Motor neuron (in vitro differentiated cells): Measurements from ENCODE around the gene MYADML2. TPM values are rescaled to one million over a fixed set of nuclear protein-coding genes. Genes with fewer than 3 reads are reported as not detected.
"Not testable (repeated sequence)": the region's sequence is repeated elsewhere in the genome, so short reads cannot be mapped to it uniquely, and the experiment has no call there.

ENCODE experiments used
- ATAC-seq, 8 experiments: fragments of 200-7000 bp; cut with Tn5 transposase; replicated peaks in 6 of 8; 2 replicates each; pipeline ENCODE4 v1.8.0; 2021; ENCODE audit warnings: mild to moderate bottlenecking in 8 of 8, moderate library complexity in 8 of 8
- H3K27ac ChIP-seq, 2 donors: fragments of 250-450 bp; sonication (Bioruptor Pico); 2 replicates each; pipeline ENCODE4 v1.9.0; 2021; ENCODE audit warnings: antibody characterized with exemption in 2 of 2, mild to moderate bottlenecking in 2 of 2, moderate library complexity in 1 of 2
- H3K4me1 ChIP-seq, 2 donors: fragments of 250-450 bp; sonication (Bioruptor Pico); replicated peaks in 1 of 2; 2 replicates each; pipeline ENCODE4 v1.6.1; 2021; ENCODE audit warnings: antibody characterized with exemption in 2 of 2, mild to moderate bottlenecking in 2 of 2, moderate library complexity in 1 of 2
- H3K4me3 ChIP-seq, 5 donors: fragments of 250-450 bp; sonication (Bioruptor Pico); 2 replicates each; pipeline ENCODE4 v1.9.0; 2021; ENCODE audit warnings: antibody characterized with exemption in 5 of 5, mild to moderate bottlenecking in 5 of 5, moderate library complexity in 4 of 5
- WGBS, 10 experiments: fragments of 450-650 bp; shearing (Covaris generic); methylation state at CpG; one replicate each; pipeline ENCODE4 v1.0.0; 2022; 5-methylcytosine and 5-hydroxymethylcytosine counted together
- in situ Hi-C, 9 experiments: fragments of 400-800 bp; cut with MboI; loops; one replicate each; pipeline ENCODE4 v1.15.0; 2021; ENCODE audit warnings: low sequenced_read_pairs in 9 of 9, low pct_unique_long_range_greater_than_20kb in 2 of 9; ENCODE audit not compliant: unreplicated experiment in 9 of 9
- total RNA-seq, 8 experiments: library from RNA; unstranded; fragments of 300-600 nt; gene quantifications; 2 replicates each; pipeline versions ENCODE4 v1.2.3 to v1.2.4, GENCODE V29; 2022

Gene MYADML2
- total RNA-seq, 8 experiments from 2014 or later: 0.10 to 1.4 (median 0.47) TPM

GRCh38 chr17:81920612-81921536 is 26.2 kb downstream of the MYADML2 start:
- Histone ChIP-seq H3K4me1 (peaks cover 37 to 38% of the 10 kb centered on the region in 2 donors), H3K27ac (no peak overlapping the region), H3K4me3 (no peak overlapping the region)
- no peak for ATAC-seq
- in situ Hi-C loops: no loop called here
- WGBS, 10 experiments: 72 to 99% (median 90%) methylated on average over 1 to 12 of the region's 33 CpGs

- no peak for ATAC-seq
- no peak overlapping the region for H3K4me3 ChIP-seq
- WGBS, 10 experiments: 25 to 94% (median 81%) methylated on average over 1 to 5 of the region's 15 CpGs; no CpG with 5 or more reads in 3 of the 10 experiments
- H3K4me1 ChIP-seq: peaks cover 25% of the 10 kb centered on the region in 2 donors
- no peak overlapping the region for H3K27ac ChIP-seq
- in situ Hi-C loops: no loop called here
These were observed 28.0 kb downstream of the MYADML2 start for GRCh38 chr17:81918832-81919545.

- peak overlapping the region; percentile 65 to 85 (median 75) for H3K4me3 ChIP-seq
These were observed 28.7 kb downstream of the MYADML2 start for GRCh38 chr17:81918333-81918669.

GRCh38 chr17:81917565-81918332 is 29.3 kb downstream of the MYADML2 start, which contains the start of gene SIRT7:
SIRT7 (minus strand) TSS chr17:81918176; CDS start chr17:81918131, 45 bp downstream.
- H3K4me3 ChIP-seq: peak within 1 kb of the TSS; percentile 65 to 85 (median 75)
- H3K4me1 ChIP-seq: peaks cover 13% of the 10 kb centered on the region in 2 donors
- 0 to 3% (median 0%) methylated on average over 1 to 6 of the region's 94 CpGs; no CpG with 5 or more reads in 5 of the 10 experiments for WGBS, 10 experiments
- peak within 1 kb of the TSS; percentile 75 to 87 for H3K27ac ChIP-seq
- in situ Hi-C loops: no loop called here
- ATAC-seq: peak; percentile 30 to 82 (median 75)

More at GRCh38 chr17:81918333-81918669, 28.7 kb downstream of the MYADML2 start:
- peaks cover 18% of the 10 kb centered on the region in 2 donors for H3K4me1 ChIP-seq
- H3K27ac ChIP-seq: peak overlapping the region; percentile 75 to 87
- in situ Hi-C loops: not testable (repeated sequence)
- 23 to 80% methylated on average over 1 to 4 of the region's 9 CpGs; no CpG with 5 or more reads in 8 of the 10 experiments for WGBS, 10 experiments
- peak in 6 of 8 experiments; percentile 28 to 44 (median 40) for ATAC-seq

GRCh38 chr17:81916234-81917001 is 30.6 kb downstream of the MYADML2 start:
- Histone ChIP-seq H3K27ac (no peak overlapping the region), H3K4me1 (peaks cover 11 to 13% of the 10 kb centered on the region in 2 donors), H3K4me3 (peak overlapping the region in 2 of 5 donors; percentile 65 to 85)
- peak in 3 of 8 experiments; percentile 71 to 81 (median 72) for ATAC-seq
- in situ Hi-C loops: no loop called here
- 42 to 89% (median 78%) methylated on average over 3 to 13 of the region's 21 CpGs; no CpG with 5 or more reads in 1 of the 10 experiments for WGBS, 10 experiments

DNA sequence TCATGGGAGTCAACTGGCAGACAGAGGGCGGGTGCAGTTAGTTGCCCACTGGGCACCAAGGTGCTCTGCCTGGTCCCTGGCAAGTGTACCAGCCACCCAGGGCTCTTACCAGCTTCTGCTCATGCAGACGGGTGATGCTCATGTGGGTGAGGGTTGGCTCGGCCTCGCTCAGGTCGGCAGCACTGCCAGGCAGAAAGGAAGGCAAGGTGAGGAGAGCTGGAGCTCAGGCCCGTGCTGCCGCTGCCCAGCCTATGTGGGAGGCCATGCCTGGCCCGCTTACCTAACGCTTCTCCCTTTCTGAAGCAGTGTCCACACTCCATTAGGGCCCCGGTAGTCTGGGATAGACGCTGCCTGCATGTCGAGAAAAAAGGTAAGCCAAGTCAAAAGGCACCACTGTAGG is 31.7 kb downstream of the MYADML2 start:
- Histone ChIP-seq H3K27ac (no peak overlapping the region), H3K4me3 (no peak overlapping the region), H3K4me1 (peaks cover 11 to 15% of the 10 kb centered on the region in 2 donors)
- in situ Hi-C loops: no loop called here
- ATAC-seq: no peak
- 83 to 100% (median 95%) methylated on average over 1 to 3 of the region's 12 CpGs; no CpG with 5 or more reads in 6 of the 10 experiments for WGBS, 10 experiments

GRCh38 chr17:81914103-81914850 is 32.8 kb downstream of the MYADML2 start:
- H3K4me3 ChIP-seq: no peak overlapping the region
- no peak for ATAC-seq
- peaks cover 17 to 21% of the 10 kb centered on the region in 2 donors for H3K4me1 ChIP-seq
- no peak overlapping the region for H3K27ac ChIP-seq
- WGBS, 10 experiments: 80 to 100% (median 97%) methylated on average over 1 to 19 of the region's 36 CpGs; no CpG with 5 or more reads in 6 of the 10 experiments
- in situ Hi-C loops: no loop called here

GRCh38 chr17:81913394-81914102 is 33.5 kb downstream of the MYADML2 start:
- 80 to 100% (median 92%) methylated on average over 1 to 13 of the region's 31 CpGs; no CpG with 5 or more reads in 4 of the 10 experiments for WGBS, 10 experiments
- in situ Hi-C loops: no loop called here
- no peak for ATAC-seq

DNA sequence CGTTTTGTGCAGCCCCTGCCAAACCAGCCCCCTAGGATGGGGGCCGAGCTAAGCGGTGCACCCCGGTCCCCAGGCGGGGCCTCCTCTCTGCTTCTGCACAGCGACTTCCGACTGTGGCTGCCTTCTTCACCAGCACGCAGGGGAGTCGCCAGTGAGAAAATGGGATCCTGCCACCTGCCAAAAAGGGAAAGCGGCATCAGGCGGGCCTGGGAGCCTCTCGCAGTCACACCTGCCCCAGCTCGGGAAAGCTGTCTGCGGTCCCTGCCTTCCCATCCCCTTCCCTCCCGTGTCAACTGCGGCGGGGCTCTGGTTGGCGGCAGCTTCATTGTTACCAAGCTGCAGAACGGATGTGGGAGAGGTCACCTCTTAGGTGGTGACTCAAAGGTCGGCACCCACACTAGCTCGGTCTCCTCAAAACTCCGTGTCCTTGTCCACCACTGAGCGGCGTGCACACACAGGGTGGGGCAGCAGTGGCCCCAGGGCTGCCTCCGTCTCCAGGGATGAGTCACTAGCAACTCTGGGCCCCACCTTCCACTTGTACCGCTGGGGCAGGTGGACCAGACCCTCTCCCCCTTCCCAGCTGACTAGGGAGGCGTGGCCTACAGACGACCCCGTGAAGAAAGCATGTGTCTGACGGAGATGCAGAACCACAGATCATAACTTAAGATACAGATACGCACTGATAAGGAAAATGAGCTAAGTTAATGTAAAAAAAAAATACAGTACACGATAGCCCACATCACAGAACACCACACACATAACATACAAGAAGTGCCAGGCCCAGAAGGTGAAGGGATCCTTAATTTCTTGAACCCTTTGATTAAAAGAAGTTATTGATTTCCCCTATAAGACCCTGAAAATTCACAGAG is 34.4 kb downstream of the MYADML2 start:
- Histone ChIP-seq H3K4me1 (peaks cover 13 to 17% of the 10 kb centered on the region in 2 donors), H3K27ac (no peak overlapping the region), H3K4me3 (no peak overlapping the region)
- WGBS, 10 experiments: 25 to 100% (median 85%) methylated on average over 1 to 10 of the region's 32 CpGs
- peak in 2 of 8 experiments; percentile 5 to 24 for ATAC-seq
- in situ Hi-C loops: no loop called here

More at GRCh38 chr17:81913394-81914102, 33.5 kb downstream of the MYADML2 start:
- Histone ChIP-seq H3K27ac (no peak overlapping the region), H3K4me3 (no peak overlapping the region), H3K4me1 (peaks cover 17 to 21% of the 10 kb centered on the region in 2 donors)

DNA sequence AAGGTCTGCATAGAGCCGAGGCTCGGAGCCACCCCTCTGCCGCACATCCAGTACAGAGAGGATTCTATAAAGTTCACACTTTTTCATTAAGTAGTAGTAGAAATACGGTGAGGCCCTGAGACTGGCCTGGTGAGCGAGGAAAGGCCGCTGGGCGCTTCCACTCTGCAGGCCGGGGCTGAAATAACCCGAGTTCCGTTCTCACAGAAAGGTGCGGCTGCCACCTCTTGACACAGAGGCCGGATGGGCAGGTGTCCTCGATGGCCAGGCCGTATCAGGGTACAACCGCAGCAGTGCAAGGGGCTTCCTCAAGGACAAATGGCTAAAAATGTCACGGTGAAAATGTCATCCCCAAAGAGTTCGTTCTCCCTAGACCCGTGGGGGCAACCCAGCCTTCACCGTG is 35.1 kb downstream of the MYADML2 start:
- H3K4me3 ChIP-seq: no peak overlapping the region
- WGBS, 10 experiments: 64 to 100% (median 89%) methylated on average over 2 to 14 of the region's 19 CpGs; no CpG with 5 or more reads in 4 of the 10 experiments
- no peak for ATAC-seq
- in situ Hi-C loops: no loop called here
- H3K27ac ChIP-seq: no peak overlapping the region
- peaks cover 10 to 14% of the 10 kb centered on the region in 2 donors for H3K4me1 ChIP-seq
